ENCODE data around the gene SLC44A2.

SLC44A2 gene

DNA sequence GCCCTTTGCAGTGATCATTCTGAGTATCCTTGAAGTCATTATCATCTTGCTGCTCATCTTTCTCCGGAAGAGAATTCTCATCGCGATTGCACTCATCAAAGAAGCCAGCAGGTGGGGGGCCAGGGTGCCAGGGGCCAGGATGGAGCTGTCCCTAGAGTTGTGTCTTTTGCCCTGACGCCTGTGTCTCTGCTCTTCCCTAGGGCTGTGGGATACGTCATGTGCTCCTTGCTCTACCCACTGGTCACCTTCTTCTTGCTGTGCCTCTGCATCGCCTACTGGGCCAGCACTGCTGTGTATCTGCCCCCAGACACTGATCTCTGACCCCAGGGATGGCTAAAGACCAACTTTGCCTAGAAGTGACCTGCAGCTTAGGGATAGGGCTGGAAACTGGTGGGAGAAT, 9.6 kb downstream of the SLC44A2 start:
- H3K36me3 ChIP-seq (replicated peaks in 1 of 2; ENCODE audit: control insufficient read depth in 2 of 2, insufficient read depth in 2 of 2, low read length in 2 of 2), result peaks cover 49 to 93% of the 10 kb centered on the region in 2 donors
- no peak overlapping the region for H4K8ac ChIP-seq (ENCODE audit: low read depth, low read length)
- H3K14ac ChIP-seq (ENCODE audit: low read length), result no peak overlapping the region
- H2AK5ac ChIP-seq (ENCODE audit: low read depth, low read length), result no peak overlapping the region
- no peaks in the 10 kb centered on the region for H3K4me1 ChIP-seq (ENCODE audit: control insufficient read depth in 2 of 2, insufficient read depth in 1 of 2, low read depth in 1 of 2, low read length in 2 of 2)
- H2BK12ac ChIP-seq (ENCODE audit: low read length), result no peak overlapping the region
- no peak overlapping the region for H2BK15ac ChIP-seq (ENCODE audit: low read length)
- no peak overlapping the region for H3K23ac ChIP-seq (ENCODE audit: low read depth, low read length, poor library complexity)
- H3K27ac ChIP-seq (replicated peaks; ENCODE audit: low read length), result no peak overlapping the region
- no peak overlapping the region for H3K4ac ChIP-seq (ENCODE audit: low read length)
- H3K9me3 ChIP-seq (replicated peaks in 1 of 2; ENCODE audit: control insufficient read depth in 2 of 2, insufficient read depth in 1 of 2, low read depth in 1 of 2, low read length in 2 of 2), result no peaks in the 10 kb centered on the region
- no peaks in the 10 kb centered on the region for H3K27me3 ChIP-seq (ENCODE audit: control insufficient read depth in 3 of 3, insufficient read depth in 3 of 3, low read depth in 1 of 3, low read length in 3 of 3)
- no peak overlapping the region for H2BK5ac ChIP-seq (ENCODE audit: low read length)
- no peak overlapping the region for H3K9ac ChIP-seq (ENCODE audit: low read depth, low read length, poor library complexity)
- no peak overlapping the region for H4K91ac ChIP-seq (ENCODE audit: low read depth, low read length, poor library complexity)
- DNase-seq (ENCODE audit: low spot score), result no peak
- no peak overlapping the region for H2BK120ac ChIP-seq (ENCODE audit: low read depth, low read length)
- no peak overlapping the region for H2AFZ ChIP-seq (ENCODE audit: low read length)
- no peak overlapping the region for H3K4me3 ChIP-seq (ENCODE audit: low read length in 2 of 2)
- H3K79me1 ChIP-seq (ENCODE audit: low read depth, low read length), result peaks cover 2% of the 10 kb centered on the region
- no CpG with 5 or more reads among the region's 6 CpGs for WGBS, 2 donors (ENCODE audit: extremely low coverage in 2 of 2, insufficient read length in 2 of 2, insufficient replicate concordance in 1 of 2)
- no peak overlapping the region for H3K18ac ChIP-seq (ENCODE audit: low read length)
- no peak overlapping the region for H3K4me2 ChIP-seq (ENCODE audit: insufficient read depth, low read length, poor library complexity, severe bottlenecking)

DNA sequence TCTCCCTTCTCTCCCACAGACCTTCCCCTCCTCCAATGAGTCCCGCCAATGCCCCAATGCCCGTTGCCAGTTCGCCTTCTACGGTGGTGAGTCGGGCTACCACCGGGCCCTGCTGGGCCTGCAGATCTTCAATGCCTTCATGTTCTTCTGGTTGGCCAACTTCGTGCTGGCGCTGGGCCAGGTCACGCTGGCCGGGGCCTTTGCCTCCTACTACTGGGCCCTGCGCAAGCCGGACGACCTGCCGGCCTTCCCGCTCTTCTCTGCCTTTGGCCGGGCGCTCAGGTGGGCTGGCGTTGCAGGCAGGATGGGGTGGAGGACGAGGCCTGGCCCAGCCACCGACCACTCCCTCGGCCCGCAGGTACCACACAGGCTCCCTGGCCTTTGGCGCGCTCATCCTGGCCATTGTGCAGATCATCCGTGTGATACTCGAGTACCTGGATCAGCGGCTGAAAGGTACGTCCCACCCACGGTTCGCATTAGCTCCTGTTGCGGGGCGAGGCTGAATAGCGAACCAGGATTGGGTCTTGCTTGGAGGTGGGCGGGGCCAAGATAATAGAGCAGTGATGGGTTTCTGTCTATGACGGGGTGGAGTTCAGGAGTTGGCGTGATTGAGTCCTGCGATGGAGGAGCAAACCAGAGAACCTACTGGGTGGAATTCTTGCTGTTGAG, 11.1 kb downstream of the SLC44A2 start:
- Histone ChIP-seq H3K23ac (ENCODE audit: low read depth, low read length, poor library complexity) (peak overlapping the region; percentile 89), H4K8ac (ENCODE audit: low read depth, low read length) (no peak overlapping the region), H2AFZ (ENCODE audit: low read length) (no peak overlapping the region), H3K27me3 (ENCODE audit: control insufficient read depth in 3 of 3, insufficient read depth in 3 of 3, low read depth in 1 of 3, low read length in 3 of 3) (no peaks in the 10 kb centered on the region), H2BK12ac (ENCODE audit: low read length) (no peak overlapping the region), H2BK15ac (ENCODE audit: low read length) (no peak overlapping the region), H3K4me3 (ENCODE audit: low read length in 2 of 2) (no peak overlapping the region), H3K9ac (ENCODE audit: low read depth, low read length, poor library complexity) (peak overlapping the region; percentile 66), H3K18ac (ENCODE audit: low read length) (no peak overlapping the region), H3K36me3 (replicated peaks in 1 of 2; ENCODE audit: control insufficient read depth in 2 of 2, insufficient read depth in 2 of 2, low read length in 2 of 2) (peaks cover 48 to 95% of the 10 kb centered on the region in 2 donors), H3K4me2 (ENCODE audit: insufficient read depth, low read length, poor library complexity, severe bottlenecking) (no peak overlapping the region), H3K9me3 (replicated peaks in 1 of 2; ENCODE audit: control insufficient read depth in 2 of 2, insufficient read depth in 1 of 2, low read depth in 1 of 2, low read length in 2 of 2) (no peaks in the 10 kb centered on the region), H3K79me1 (ENCODE audit: low read depth, low read length) (peaks cover 2% of the 10 kb centered on the region), H3K4ac (ENCODE audit: low read length) (no peak overlapping the region), H3K27ac (replicated peaks; ENCODE audit: low read length) (no peak overlapping the region), H3K14ac (ENCODE audit: low read length) (no peak overlapping the region), H2BK5ac (ENCODE audit: low read length) (no peak overlapping the region), H2BK120ac (ENCODE audit: low read depth, low read length) (no peak overlapping the region), H4K91ac (ENCODE audit: low read depth, low read length, poor library complexity) (no peak overlapping the region), H2AK5ac (ENCODE audit: low read depth, low read length) (no peak overlapping the region), H3K4me1 (ENCODE audit: control insufficient read depth in 2 of 2, insufficient read depth in 1 of 2, low read depth in 1 of 2, low read length in 2 of 2) (no peaks in the 10 kb centered on the region)
- no CpG with 5 or more reads among the region's 37 CpGs for WGBS, 2 donors (ENCODE audit: extremely low coverage in 2 of 2, insufficient read length in 2 of 2, insufficient replicate concordance in 1 of 2)
- DNase-seq (ENCODE audit: low spot score), result no peak

DNA sequence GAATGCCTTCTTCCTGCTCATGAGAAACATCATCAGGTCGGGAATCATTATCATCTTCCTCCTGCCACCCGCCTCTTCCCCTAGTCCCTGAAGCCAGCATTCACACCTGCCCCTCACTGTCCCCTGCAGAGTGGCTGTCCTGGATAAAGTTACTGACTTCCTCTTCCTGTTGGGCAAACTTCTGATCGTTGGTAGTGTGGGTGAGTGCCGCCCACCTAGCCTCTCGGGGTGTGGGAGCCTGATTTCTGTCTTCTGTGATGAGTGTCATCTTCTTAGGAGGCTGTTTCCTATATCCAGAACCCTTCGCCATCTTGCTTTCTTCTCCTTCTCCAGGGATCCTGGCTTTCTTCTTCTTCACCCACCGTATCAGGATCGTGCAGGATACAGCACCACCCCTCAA, 12.5 kb downstream of the SLC44A2 start:
- no peak overlapping the region for H2BK5ac ChIP-seq (ENCODE audit: low read length)
- H3K36me3 ChIP-seq (replicated peaks in 1 of 2; ENCODE audit: control insufficient read depth in 2 of 2, insufficient read depth in 2 of 2, low read length in 2 of 2), result peaks cover 46 to 96% of the 10 kb centered on the region in 2 donors
- H4K8ac ChIP-seq (ENCODE audit: low read depth, low read length), result no peak overlapping the region
- H2AFZ ChIP-seq (ENCODE audit: low read length), result no peak overlapping the region
- no peak overlapping the region for H3K23ac ChIP-seq (ENCODE audit: low read depth, low read length, poor library complexity)
- H3K4ac ChIP-seq (ENCODE audit: low read length), result no peak overlapping the region
- no peak overlapping the region for H3K18ac ChIP-seq (ENCODE audit: low read length)
- H3K79me1 ChIP-seq (ENCODE audit: low read depth, low read length), result peaks cover 2% of the 10 kb centered on the region
- WGBS, 2 donors (ENCODE audit: extremely low coverage in 2 of 2, insufficient read length in 2 of 2, insufficient replicate concordance in 1 of 2), result no CpG with 5 or more reads among the region's 8 CpGs
- no peaks in the 10 kb centered on the region for H3K9me3 ChIP-seq (replicated peaks in 1 of 2; ENCODE audit: control insufficient read depth in 2 of 2, insufficient read depth in 1 of 2, low read depth in 1 of 2, low read length in 2 of 2)
- no peak overlapping the region for H3K27ac ChIP-seq (replicated peaks; ENCODE audit: low read length)
- no peaks in the 10 kb centered on the region for H3K27me3 ChIP-seq (ENCODE audit: control insufficient read depth in 3 of 3, insufficient read depth in 3 of 3, low read depth in 1 of 3, low read length in 3 of 3)
- DNase-seq (ENCODE audit: low spot score), result no peak
- no peak overlapping the region for H3K4me3 ChIP-seq (ENCODE audit: low read length in 2 of 2)
- no peak overlapping the region for H3K9ac ChIP-seq (ENCODE audit: low read depth, low read length, poor library complexity)
- no peak overlapping the region for H2BK120ac ChIP-seq (ENCODE audit: low read depth, low read length)
- H3K4me2 ChIP-seq (ENCODE audit: insufficient read depth, low read length, poor library complexity, severe bottlenecking), result no peak overlapping the region
- no peak overlapping the region for H2BK12ac ChIP-seq (ENCODE audit: low read length)
- no peak overlapping the region for H2BK15ac ChIP-seq (ENCODE audit: low read length)
- H4K91ac ChIP-seq (ENCODE audit: low read depth, low read length, poor library complexity), result no peak overlapping the region
- H3K4me1 ChIP-seq (ENCODE audit: control insufficient read depth in 2 of 2, insufficient read depth in 1 of 2, low read depth in 1 of 2, low read length in 2 of 2), result peaks cover 0 to 3% of the 10 kb centered on the region in 2 donors
- no peak overlapping the region for H2AK5ac ChIP-seq (ENCODE audit: low read depth, low read length)
- no peak overlapping the region for H3K14ac ChIP-seq (ENCODE audit: low read length)

DNA sequence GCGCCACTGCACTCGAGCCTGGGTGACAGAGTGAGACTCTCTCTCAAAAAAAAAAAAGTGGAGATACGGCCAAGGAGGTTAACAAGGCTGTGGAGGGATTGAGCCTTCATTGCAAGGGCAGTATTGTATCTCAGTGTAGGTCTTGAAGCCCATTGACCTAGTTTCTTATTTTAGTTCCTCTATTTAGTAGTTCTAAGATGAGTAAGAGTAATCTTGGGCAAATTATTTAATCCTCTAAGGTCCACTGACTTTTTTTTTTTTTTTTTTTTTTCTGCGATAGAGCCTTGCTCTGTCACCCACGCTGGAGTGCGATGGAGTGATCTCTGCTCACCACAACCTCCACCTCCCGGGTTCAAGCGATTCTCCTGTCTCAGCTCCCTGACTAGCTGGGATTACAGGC, 14.5 kb downstream of the SLC44A2 start:
- Histone ChIP-seq H4K8ac (ENCODE audit: low read depth, low read length) (no peak overlapping the region), H3K79me1 (ENCODE audit: low read depth, low read length) (peaks cover 2% of the 10 kb centered on the region), H3K9ac (ENCODE audit: low read depth, low read length, poor library complexity) (no peak overlapping the region), H2BK12ac (ENCODE audit: low read length) (no peak overlapping the region), H3K27me3 (ENCODE audit: control insufficient read depth in 3 of 3, insufficient read depth in 3 of 3, low read depth in 1 of 3, low read length in 3 of 3) (no peaks in the 10 kb centered on the region), H2BK5ac (ENCODE audit: low read length) (no peak overlapping the region), H3K4ac (ENCODE audit: low read length) (no peak overlapping the region), H3K4me2 (ENCODE audit: insufficient read depth, low read length, poor library complexity, severe bottlenecking) (no peak overlapping the region), H2AK5ac (ENCODE audit: low read depth, low read length) (no peak overlapping the region), H3K4me3 (ENCODE audit: low read length in 2 of 2) (no peak overlapping the region), H3K23ac (ENCODE audit: low read depth, low read length, poor library complexity) (no peak overlapping the region), H3K14ac (ENCODE audit: low read length) (no peak overlapping the region), H4K91ac (ENCODE audit: low read depth, low read length, poor library complexity) (no peak overlapping the region), H3K18ac (ENCODE audit: low read length) (no peak overlapping the region), H3K27ac (replicated peaks; ENCODE audit: low read length) (no peak overlapping the region), H2AFZ (ENCODE audit: low read length) (no peak overlapping the region), H2BK15ac (ENCODE audit: low read length) (no peak overlapping the region), H3K9me3 (replicated peaks in 1 of 2; ENCODE audit: control insufficient read depth in 2 of 2, insufficient read depth in 1 of 2, low read depth in 1 of 2, low read length in 2 of 2) (no peaks in the 10 kb centered on the region), H2BK120ac (ENCODE audit: low read depth, low read length) (no peak overlapping the region), H3K36me3 (replicated peaks in 1 of 2; ENCODE audit: control insufficient read depth in 2 of 2, insufficient read depth in 2 of 2, low read length in 2 of 2) (peaks cover 44 to 98% of the 10 kb centered on the region in 2 donors), H3K4me1 (ENCODE audit: control insufficient read depth in 2 of 2, insufficient read depth in 1 of 2, low read depth in 1 of 2, low read length in 2 of 2) (peaks cover 10 to 15% of the 10 kb centered on the region in 2 donors)
- WGBS, 2 donors (ENCODE audit: extremely low coverage in 2 of 2, insufficient read length in 2 of 2, insufficient replicate concordance in 1 of 2), result no CpG with 5 or more reads among the region's 8 CpGs
- no peak for DNase-seq (ENCODE audit: low spot score)

Data from neuronal stem cell (in vitro differentiated cells).